Lung (tissue), 12 donors: ENCODE data around the gene PLEKHO2. TPM values are rescaled to one million over a fixed set of nuclear protein-coding genes. Genes with fewer than 3 reads are reported as not detected.
A peak's percentile ranks its signal among the peaks of the same experiment; 100 is the strongest.

Experiments used
- ATAC-seq: fragments of 200-7000 bp; cut with Tn5 transposase; one replicate; pipeline ENCODE4 v1.9.1; 2020; ENCODE audit warnings: moderate number of reproducible peaks; ENCODE audit not compliant: insufficient read depth, low FRiP score
- DNase-seq, 3 donors: peaks; one replicate each; pipeline ENCODE4 v3.0.0-alpha.2; 2013 to 2017
- H3K27ac ChIP-seq, 2 donors: one replicate each; pipeline ENCODE4 v1.5.1; 2013; ENCODE audit warnings: mild to moderate bottlenecking in 2 of 2, moderate library complexity in 2 of 2, control low read depth in 1 of 2, inconsistent platforms in 1 of 2, low read depth in 1 of 2, low read length in 1 of 2
- H3K27me3 ChIP-seq, 3 donors: one replicate each; pipeline ENCODE4 v1.5.1; 2013; ENCODE audit warnings: low read length in 2 of 3; ENCODE audit not compliant: control insufficient read depth in 3 of 3, insufficient read depth in 3 of 3
- H3K36me3 ChIP-seq, 4 donors: one replicate each; pipeline ENCODE4 v1.5.1; 2013; ENCODE audit warnings: low read length in 4 of 4, mild to moderate bottlenecking in 1 of 4, moderate library complexity in 1 of 4; ENCODE audit not compliant: control insufficient read depth in 4 of 4, insufficient read depth in 4 of 4
- H3K4me1 ChIP-seq, 5 donors: one replicate each; pipeline ENCODE4 v1.5.1; 2013; ENCODE audit warnings: low read length in 5 of 5, mild to moderate bottlenecking in 2 of 5, moderate library complexity in 1 of 5; ENCODE audit not compliant: control insufficient read depth in 5 of 5, insufficient read depth in 5 of 5
- H3K4me3 ChIP-seq: one replicate; pipeline ENCODE4 v1.5.1; 2013; ENCODE audit warnings: mild to moderate bottlenecking, control low read depth, moderate library complexity
- H3K9ac ChIP-seq, 2 donors: one replicate each; pipeline ENCODE4 v1.5.1; 2013; ENCODE audit warnings: low read length in 2 of 2, control low read depth in 1 of 2; ENCODE audit not compliant: insufficient read depth in 1 of 2
- H3K9me3 ChIP-seq, 4 donors: one replicate each; pipeline ENCODE4 v1.5.1; 2013; ENCODE audit warnings: low read length in 3 of 4, mild to moderate bottlenecking in 1 of 4, moderate library complexity in 1 of 4; ENCODE audit not compliant: control insufficient read depth in 4 of 4, insufficient read depth in 3 of 4
- CTCF ChIP-seq: IDR thresholded peaks from 2 replicates; pipeline ENCODE4 v1.5.1; 2012; ENCODE audit warnings: mild to moderate bottlenecking; ENCODE audit errors: control extremely low read depth, extremely low read depth
- WGBS, 2 donors: extraction: QIAGEN DNeasy Blood & Tissue Kit; methylation state at CpG; one replicate each; pipeline ENCODE4 v1.1.7; 2013; 5-methylcytosine and 5-hydroxymethylcytosine counted together
- polyA plus RNA-seq, 2 donors: library from polyadenylated mRNA; stranded (reverse); fragments of 200-250 nt; gene quantifications; one replicate each; pipeline ENCODE4 v1.2.1, GENCODE V29; 2013
- total RNA-seq, 2 donors: library from RNA; depleted of rRNA in 1 of 2; stranded (reverse); fragments of >200 nt in 1 of 2; gene quantifications; one replicate each; pipeline ENCODE4 v1.2.1, GENCODE V29; 2014 to 2021
- donor health status: control.
- donor health status: control.
- donor health status: Bipolar disorder and iron deficiency.
- donor health status: healthy.
- donor health status: DM: yes; HTN: yes; CAD: no.

The PLEKHO2 gene
- total and polyA plus RNA-seq, 4 donors: 25.6 to 84.1 (median 56.1) TPM

- H3K27me3 ChIP-seq: no peaks in the 10 kb centered on the region
- TF ChIP-seq CTCF: no peak
- peaks cover 0 to 33% (median 15%) of the 10 kb centered on the region in 5 donors for H3K4me1 ChIP-seq
- peak overlapping the region; percentile 88 to 94 for H3K27ac ChIP-seq
- no peak overlapping the region for H3K4me3 ChIP-seq
- H3K9me3 ChIP-seq: no peaks in the 10 kb centered on the region
- DNase-seq (peak; percentile 95 to 98 (median 97)), ATAC-seq (peak; percentile 81)
- no peaks in the 10 kb centered on the region for H3K36me3 ChIP-seq
- 12 to 20% methylated on average over 44 of the region's 44 CpGs for WGBS, 2 donors
- peak overlapping the region in 1 of 2 donors; percentile 62 for H3K9ac ChIP-seq
Observed at GRCh38 chr15:64893481-64894394, 52.0 kb downstream of the PLEKHO2 start.

GRCh38 chr15:64894395-64895056 is 52.8 kb downstream of the PLEKHO2 start:
- ATAC-seq (no peak), DNase-seq (peak in 1 of 3 donors; percentile 34)
- H3K4me3 ChIP-seq: no peak overlapping the region
- H3K36me3 ChIP-seq: no peaks in the 10 kb centered on the region
- 12 to 26% methylated on average over 20 of the region's 20 CpGs for WGBS, 2 donors
- no peaks in the 10 kb centered on the region for H3K27me3 ChIP-seq
- TF ChIP-seq CTCF: no peak
- H3K9ac ChIP-seq: peak overlapping the region in 1 of 2 donors; percentile 62
- no peaks in the 10 kb centered on the region for H3K9me3 ChIP-seq
- H3K27ac ChIP-seq: peak overlapping the region; percentile 88 to 94
- peaks cover 0 to 33% (median 15%) of the 10 kb centered on the region in 5 donors for H3K4me1 ChIP-seq

- H3K36me3 ChIP-seq: no peaks in the 10 kb centered on the region
- DNase-seq (peak; percentile 54 to 89 (median 82)), ATAC-seq (peak; percentile 21)
- no peak overlapping the region for H3K4me3 ChIP-seq
- peak overlapping the region; percentile 88 to 94 for H3K27ac ChIP-seq
- WGBS, 2 donors: 13 to 22% methylated on average over 6 of the region's 6 CpGs
- peaks cover 0 to 33% (median 15%) of the 10 kb centered on the region in 5 donors for H3K4me1 ChIP-seq
- no peaks in the 10 kb centered on the region for H3K9me3 ChIP-seq
- no peak for TF ChIP-seq CTCF
- peak overlapping the region in 1 of 2 donors; percentile 79 for H3K9ac ChIP-seq
- no peaks in the 10 kb centered on the region for H3K27me3 ChIP-seq
Observed at GRCh38 chr15:64895285-64896065, 53.8 kb downstream of the PLEKHO2 start.
